Fibroblast of lung (primary cell): Measurements from ENCODE around the gene USP5.

Experiments
- EZH2 ChIP-seq: IDR thresholded peaks from 2 replicates; pipeline ENCODE4 v1.5.1; 2012; ENCODE audit warnings: low read length, control low read depth, mild to moderate bottlenecking; ENCODE audit errors: missing control alignments
- TF ChIP-seq, protein P1 (sequence below), 2 donors: IDR thresholded peaks in 1 of 2; conservative IDR thresholded peaks in 1 of 2; 1 replicate in 1 of 2; 2 replicates in 1 of 2; pipeline ENCODE4 v1.5.1; 2011 to 2012; ENCODE audit warnings: low read length in 2 of 2, control low read depth in 1 of 2, inconsistent platforms in 1 of 2, low read depth in 1 of 2, mild to moderate bottlenecking in 1 of 2

DNA sequence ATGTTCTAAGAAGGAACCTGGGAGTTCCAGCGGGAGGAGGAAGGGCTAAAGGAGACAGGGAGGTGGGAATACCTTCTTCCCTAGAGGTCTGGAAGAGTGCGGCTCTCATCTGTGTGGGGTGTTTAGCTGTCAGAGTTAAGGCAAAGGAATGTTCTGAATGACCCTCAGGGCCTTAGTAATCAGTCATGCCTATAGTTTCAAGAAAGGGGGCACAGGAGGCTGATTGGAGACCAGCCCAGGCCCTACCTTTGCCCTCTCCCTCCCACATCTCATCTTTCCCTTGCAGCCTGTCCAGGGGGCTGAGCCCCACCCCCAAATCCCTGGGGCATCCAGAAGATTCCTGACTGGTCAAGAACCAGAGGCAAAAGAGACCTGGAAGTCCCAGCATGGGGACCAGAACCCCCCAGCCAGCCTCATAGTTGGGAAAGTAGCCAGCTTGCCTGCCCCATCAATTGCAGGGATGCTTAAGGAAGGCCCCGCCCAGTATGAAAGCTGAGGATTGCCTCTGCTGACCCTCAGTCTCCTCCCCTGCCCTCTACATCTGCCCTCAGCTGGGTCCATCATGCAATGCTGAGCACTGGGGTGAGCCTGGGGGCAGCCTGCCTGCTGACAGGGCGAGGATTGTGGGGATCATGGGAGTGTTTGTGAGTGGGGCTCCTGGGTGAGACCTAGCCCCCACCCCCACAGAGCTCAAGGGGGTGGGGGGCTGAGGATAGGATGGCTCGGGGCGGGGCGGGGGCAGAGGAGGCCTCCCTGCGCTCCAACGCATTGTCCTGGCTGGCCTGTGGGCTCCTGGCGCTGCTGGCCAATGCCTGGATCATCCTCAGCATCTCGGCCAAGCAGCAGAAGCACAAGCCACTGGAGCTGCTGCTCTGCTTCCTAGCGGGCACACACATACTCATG, 28.5 kb upstream of the USP5 start:
- TF ChIP-seq, protein P1, sequence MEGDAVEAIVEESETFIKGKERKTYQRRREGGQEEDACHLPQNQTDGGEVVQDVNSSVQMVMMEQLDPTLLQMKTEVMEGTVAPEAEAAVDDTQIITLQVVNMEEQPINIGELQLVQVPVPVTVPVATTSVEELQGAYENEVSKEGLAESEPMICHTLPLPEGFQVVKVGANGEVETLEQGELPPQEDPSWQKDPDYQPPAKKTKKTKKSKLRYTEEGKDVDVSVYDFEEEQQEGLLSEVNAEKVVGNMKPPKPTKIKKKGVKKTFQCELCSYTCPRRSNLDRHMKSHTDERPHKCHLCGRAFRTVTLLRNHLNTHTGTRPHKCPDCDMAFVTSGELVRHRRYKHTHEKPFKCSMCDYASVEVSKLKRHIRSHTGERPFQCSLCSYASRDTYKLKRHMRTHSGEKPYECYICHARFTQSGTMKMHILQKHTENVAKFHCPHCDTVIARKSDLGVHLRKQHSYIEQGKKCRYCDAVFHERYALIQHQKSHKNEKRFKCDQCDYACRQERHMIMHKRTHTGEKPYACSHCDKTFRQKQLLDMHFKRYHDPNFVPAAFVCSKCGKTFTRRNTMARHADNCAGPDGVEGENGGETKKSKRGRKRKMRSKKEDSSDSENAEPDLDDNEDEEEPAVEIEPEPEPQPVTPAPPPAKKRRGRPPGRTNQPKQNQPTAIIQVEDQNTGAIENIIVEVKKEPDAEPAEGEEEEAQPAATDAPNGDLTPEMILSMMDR (conservative IDR thresholded peaks at IDR 0.05 in 1 of 2, IDR thresholded peaks at IDR 0.05 in 1 of 2; ENCODE audit: low read depth in 1 of 2, low read length in 2 of 2) = no peak
- TF ChIP-seq EZH2 = no peak
